ENCODE data around the gene HSBP1. TPM values are rescaled to one million over a fixed set of nuclear protein-coding genes. Genes with fewer than 3 reads are reported as not detected.

The HSBP1 gene
- total and polyA plus RNA-seq, 9 of the 15 experiments (the other 6 are each of a cell fraction or from before 2014, with no cell fraction given): 84.9 to 677 (median 204) TPM

Other genes with a start within 250 kb of the HSBP1 start
- 1.00 and 1.7 TPM in 2 replicates for gene MLYCD, start 91.1 kb downstream of the HSBP1 start, total RNA-seq (2014; rRNA removed)
- gene MLYCD, start 91.1 kb downstream of the HSBP1 start, total RNA-seq (2014; rRNA removed; fragmentation: Illumina TruSeq; extraction: Trizol): 0.89 and 1.0 TPM in 2 replicates
- 1.0 and 1.2 TPM in 2 replicates for gene MLYCD, start 91.1 kb downstream of the HSBP1 start, total RNA-seq (2015; rRNA removed; fragmentation: Illumina TruSeq; extraction: Trizol)
- gene MLYCD, start 91.1 kb downstream of the HSBP1 start, total RNA-seq (2021): 1.8 and 2.0 TPM in 2 replicates
- gene MLYCD, start 91.1 kb downstream of the HSBP1 start, polyA plus RNA-seq (2011; rRNA removed): 1.1 and 1.5 TPM in 2 replicates
- 0.77 and 0.91 TPM in 2 replicates for gene MLYCD, start 91.1 kb downstream of the HSBP1 start, polyA plus RNA-seq (2014; fragmentation: Illumina TruSeq; extraction: Trizol)
- gene MLYCD, start 91.1 kb downstream of the HSBP1 start, polyA plus RNA-seq (2014; fragmentation: Nextera tagmentation; extraction: Ambion mirVana): under 1 TPM; 0.15 to 0.27 TPM
- 1.2 and 1.5 TPM in 2 replicates for gene MLYCD, start 91.1 kb downstream of the HSBP1 start, polyA plus RNA-seq (2014; rRNA removed)
- 1.9 and 2.2 TPM in 2 replicates for gene OSGIN1, start 145.3 kb downstream of the HSBP1 start, total RNA-seq (2014; rRNA removed)
- 0.45 and 0.76 TPM in 2 replicates for gene OSGIN1, start 145.3 kb downstream of the HSBP1 start, total RNA-seq (2014; rRNA removed; fragmentation: Illumina TruSeq; extraction: Trizol)
- gene OSGIN1, start 145.3 kb downstream of the HSBP1 start, total RNA-seq (2015; rRNA removed; fragmentation: Illumina TruSeq; extraction: Trizol): 1.6 and 1.8 TPM in 2 replicates
- gene OSGIN1, start 145.3 kb downstream of the HSBP1 start, total RNA-seq (2021): 3.6 and 4.2 TPM in 2 replicates
- gene OSGIN1, start 145.3 kb downstream of the HSBP1 start, polyA plus RNA-seq (2011; rRNA removed): 1.6 and 4.2 TPM in 2 replicates
- gene OSGIN1, start 145.3 kb downstream of the HSBP1 start, polyA plus RNA-seq (2014; fragmentation: Illumina TruSeq; extraction: Trizol): 1.7 and 5.8 TPM in 2 replicates
- under 1 TPM; 0.03 to 0.04 TPM for gene OSGIN1, start 145.3 kb downstream of the HSBP1 start, polyA plus RNA-seq (2014; fragmentation: Nextera tagmentation; extraction: Ambion mirVana)
- 1.8 and 3.0 TPM in 2 replicates for gene OSGIN1, start 145.3 kb downstream of the HSBP1 start, polyA plus RNA-seq (2014; rRNA removed)
- gene NECAB2, start 160.3 kb downstream of the HSBP1 start, total RNA-seq (2014; rRNA removed): not detected in 2 replicates
- gene NECAB2, start 160.3 kb downstream of the HSBP1 start, total RNA-seq (2014; rRNA removed; fragmentation: Illumina TruSeq; extraction: Trizol): not detected in 2 replicates
- gene NECAB2, start 160.3 kb downstream of the HSBP1 start, total RNA-seq (2015; rRNA removed; fragmentation: Illumina TruSeq; extraction: Trizol): not detected in 2 replicates
- not detected in 2 replicates for gene NECAB2, start 160.3 kb downstream of the HSBP1 start, total RNA-seq (2021)
- 0.09 and 0.28 TPM in 2 replicates for gene NECAB2, start 160.3 kb downstream of the HSBP1 start, polyA plus RNA-seq (2011; rRNA removed)
- not detected in 2 replicates for gene NECAB2, start 160.3 kb downstream of the HSBP1 start, polyA plus RNA-seq (2014; fragmentation: Illumina TruSeq; extraction: Trizol)
- gene NECAB2, start 160.3 kb downstream of the HSBP1 start, polyA plus RNA-seq (2014; fragmentation: Nextera tagmentation; extraction: Ambion mirVana): not detected
- 0.03 TPM in 1 of 2 replicates, not detected in the other for gene NECAB2, start 160.3 kb downstream of the HSBP1 start, polyA plus RNA-seq (2014; rRNA removed)
- not detected in 2 replicates for gene SLC38A8, start 234.8 kb downstream of the HSBP1 start, total RNA-seq (2014; rRNA removed)
- gene SLC38A8, start 234.8 kb downstream of the HSBP1 start, total RNA-seq (2014; rRNA removed; fragmentation: Illumina TruSeq; extraction: Trizol): not detected in 2 replicates
- gene SLC38A8, start 234.8 kb downstream of the HSBP1 start, total RNA-seq (2015; rRNA removed; fragmentation: Illumina TruSeq; extraction: Trizol): not detected in 2 replicates
- not detected in 2 replicates for gene SLC38A8, start 234.8 kb downstream of the HSBP1 start, total RNA-seq (2021)
- not detected in 2 replicates for gene SLC38A8, start 234.8 kb downstream of the HSBP1 start, polyA plus RNA-seq (2011; rRNA removed)
- not detected in 2 replicates for gene SLC38A8, start 234.8 kb downstream of the HSBP1 start, polyA plus RNA-seq (2014; fragmentation: Illumina TruSeq; extraction: Trizol)
- not detected for gene SLC38A8, start 234.8 kb downstream of the HSBP1 start, polyA plus RNA-seq (2014; fragmentation: Nextera tagmentation; extraction: Ambion mirVana)
- 0.28 TPM in 1 of 2 replicates, not detected in the other for gene SLC38A8, start 234.8 kb downstream of the HSBP1 start, polyA plus RNA-seq (2014; rRNA removed)

Measured in K562 (cell line).